Stimulated activated CD8-positive, alpha-beta memory T cell treated with anti-CD3 and anti-CD28 coated beads, Interleukin-2, amount 100 ng/mL, for 1 hour (primary cell): Measurements from ENCODE around the gene OTOA.
"Not testable (repeated sequence)": the region's sequence is repeated elsewhere in the genome, so short reads cannot be mapped to it uniquely, and the experiment has no call there.

Experiments used
- DNase-seq, 2 donors: peaks; one replicate each; pipeline ENCODE4 v3.0.0-alpha.2; 2020; ENCODE audit warnings: low read depth in 2 of 2

Gene OTOA

DNA sequence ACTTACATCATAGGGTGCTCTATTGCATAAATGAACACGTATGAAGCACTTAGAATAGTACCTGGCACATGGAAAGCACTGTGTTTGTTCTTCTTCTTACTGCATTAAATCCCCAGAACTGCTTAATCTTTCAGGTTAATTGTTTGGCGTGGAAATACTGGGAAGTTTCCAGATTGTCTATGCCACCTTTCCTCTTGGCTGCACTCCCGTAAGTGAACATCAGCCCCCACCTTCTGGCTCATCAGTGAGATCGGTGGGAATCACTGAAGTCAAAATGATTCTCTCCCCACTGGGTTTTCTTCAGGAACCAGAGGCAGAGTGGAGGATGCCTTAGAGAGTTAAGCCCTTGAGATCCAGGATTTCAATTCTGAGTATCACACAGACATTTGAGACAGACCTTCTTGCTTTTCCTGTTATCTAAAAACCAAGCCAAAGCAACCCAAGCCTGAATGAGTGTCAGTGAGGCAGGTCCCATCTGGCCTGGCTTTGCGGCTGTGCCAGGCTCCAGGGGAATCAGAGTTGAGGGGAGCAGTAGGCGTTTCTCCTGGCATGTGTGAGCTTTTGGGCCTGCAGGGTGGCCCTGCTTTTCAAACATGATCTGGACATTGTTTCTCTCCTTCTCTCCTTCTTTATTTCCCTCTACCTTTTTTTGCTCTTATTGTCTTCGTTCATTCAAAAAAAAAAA lies 59.1 kb downstream of the OTOA start:
- DNase-seq, result no peak

DNA sequence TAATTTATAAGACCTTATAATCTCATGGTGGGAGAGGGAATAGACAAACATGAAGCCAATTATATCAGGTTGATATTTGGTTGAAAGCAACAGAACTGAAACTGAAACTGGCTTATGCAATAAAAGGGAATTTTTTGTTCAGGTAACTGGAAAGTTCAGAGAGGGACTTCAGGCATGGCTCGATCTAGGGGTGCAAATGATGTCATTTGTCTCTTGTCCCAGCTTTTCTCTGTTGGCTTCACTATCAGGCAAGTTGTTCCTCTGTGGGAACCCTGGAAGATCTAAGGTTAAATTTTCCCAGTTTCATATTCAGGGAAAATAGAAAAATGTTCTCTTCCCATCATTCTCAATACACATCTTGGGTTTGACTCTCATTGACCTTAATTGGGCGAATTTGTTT lies 59.8 kb downstream of the OTOA start:
- DNase-seq, result no peak

DNA sequence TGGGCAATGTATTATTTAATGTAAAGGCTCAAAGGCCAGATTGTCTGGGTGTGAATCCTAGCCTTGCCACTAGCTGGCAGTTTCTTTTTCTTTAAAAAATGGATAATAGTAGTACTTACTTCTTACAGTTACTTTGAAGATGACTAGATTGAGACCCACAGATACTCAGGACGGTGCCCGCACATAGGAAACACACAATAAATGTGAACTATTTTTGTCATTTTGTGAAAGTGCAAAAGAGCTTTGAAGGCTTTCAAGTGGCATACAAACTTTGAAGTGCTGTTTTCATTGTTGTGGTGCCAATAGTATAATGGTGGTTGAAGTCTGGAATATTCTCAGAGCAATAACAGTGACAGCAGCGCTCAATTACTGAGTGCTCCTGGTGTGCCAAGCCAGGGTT lies 63.6 kb downstream of the OTOA start:
- no peak for DNase-seq

DNA sequence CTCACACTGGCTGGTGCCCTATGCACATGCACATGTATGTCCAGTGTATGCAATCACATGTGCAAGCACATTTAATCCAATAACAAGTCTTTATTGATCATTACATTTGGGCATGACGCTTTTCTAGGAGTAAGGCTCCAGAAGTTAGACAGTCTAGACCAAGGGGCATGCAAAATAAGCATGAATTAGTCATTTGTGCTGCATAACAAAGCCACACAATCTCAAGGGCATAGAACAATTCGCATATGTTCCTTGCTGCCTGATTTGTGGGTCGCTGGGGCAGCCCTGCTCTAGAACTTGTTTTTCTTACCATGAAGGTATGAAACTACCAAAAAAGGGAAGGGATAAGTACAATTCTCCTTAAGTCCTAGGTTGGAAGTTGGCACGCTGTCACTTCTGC lies 67.5 kb downstream of the OTOA start:
- DNase-seq, result not testable (repeated sequence)

DNA sequence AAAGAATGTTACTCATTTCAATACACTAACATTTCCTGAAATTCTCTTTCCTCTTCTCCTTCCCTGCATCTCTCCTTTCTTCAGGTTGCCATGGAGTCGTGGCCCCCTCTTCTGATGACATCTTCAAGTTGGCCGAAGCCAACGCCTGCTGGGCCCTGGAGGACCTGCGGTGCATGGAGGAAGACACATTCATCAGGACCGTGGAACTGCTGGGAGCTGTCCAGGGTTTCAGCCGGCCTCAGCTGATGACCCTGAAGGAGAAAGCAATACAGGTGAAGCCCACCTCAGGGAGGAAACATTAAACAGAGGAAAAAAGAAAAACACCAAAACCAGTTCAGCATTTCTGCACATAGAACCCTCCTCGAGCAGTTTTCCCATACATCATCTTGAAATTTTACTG lies 76.9 kb downstream of the OTOA start:
- not testable (repeated sequence) for DNase-seq

DNA sequence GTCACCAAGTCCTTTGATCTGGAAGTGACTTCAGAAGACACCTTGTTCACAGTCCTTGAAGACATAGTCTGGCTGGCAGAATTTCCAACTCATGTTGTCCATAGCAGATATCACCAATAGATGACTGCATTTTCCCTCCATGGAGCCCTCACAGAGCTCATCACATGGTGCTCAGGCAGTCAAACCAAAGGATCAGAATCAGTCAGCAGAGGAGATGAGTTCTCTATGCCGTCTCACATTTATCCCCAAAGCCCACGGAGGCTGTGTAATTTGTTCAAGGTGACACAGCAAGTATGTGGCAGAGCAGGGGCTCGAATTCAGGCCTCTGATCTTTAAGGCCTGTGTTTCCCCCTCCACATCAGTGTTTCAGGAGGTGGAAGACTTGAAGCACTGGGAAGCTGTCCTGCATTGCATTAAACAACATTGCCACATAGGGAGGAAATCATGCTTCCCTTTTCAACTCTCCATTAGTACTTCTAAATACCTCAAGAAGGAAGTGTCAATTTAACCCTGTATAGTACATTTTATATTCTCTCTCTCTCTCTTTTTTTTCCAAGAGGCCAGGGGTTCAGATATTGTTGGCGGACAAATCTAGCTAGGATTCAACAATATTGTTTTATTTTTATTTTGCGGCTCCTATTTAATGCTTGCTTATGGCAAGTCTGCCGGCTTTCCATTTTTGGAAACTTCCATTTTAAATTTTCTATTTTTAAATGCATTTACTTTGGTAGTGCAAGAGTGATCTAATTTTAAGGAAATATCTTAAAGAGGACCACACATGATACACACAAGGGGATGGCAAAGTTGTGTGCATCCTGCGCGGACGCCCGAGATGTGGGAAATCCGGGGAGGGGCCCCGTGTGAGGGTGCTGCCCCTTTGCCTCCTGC lies 92.7 kb downstream of the OTOA start:
- DNase-seq, result not testable (repeated sequence)

DNA sequence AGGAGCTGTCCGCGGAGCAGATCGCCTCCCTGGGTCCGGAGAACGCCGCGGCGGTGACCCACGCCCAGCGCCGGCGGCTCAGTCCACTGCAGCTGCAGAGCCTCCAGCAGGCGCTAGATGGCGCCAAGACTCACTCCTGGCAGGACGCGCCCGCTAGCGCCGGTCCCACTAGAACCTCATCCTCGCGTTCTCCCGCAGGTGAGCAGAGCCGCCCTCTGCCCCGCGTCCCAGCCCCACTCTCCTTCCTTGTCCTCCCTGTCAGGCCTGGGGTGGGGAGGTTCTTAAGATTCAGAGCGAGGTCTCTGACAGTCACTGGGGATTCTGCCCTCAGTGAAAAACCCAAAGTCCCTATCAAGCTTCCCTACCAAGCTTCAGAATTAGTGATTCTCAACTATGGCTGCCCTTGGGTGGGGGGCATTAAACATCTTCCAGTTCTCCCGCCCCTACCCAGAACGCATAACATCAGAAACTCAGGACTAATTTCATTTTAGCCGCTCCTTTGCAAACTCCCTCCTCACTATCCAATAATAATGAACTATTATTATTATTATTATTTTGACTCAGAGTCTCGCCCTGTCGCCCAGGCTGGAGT lies 93.4 kb downstream of the OTOA start:
- not testable (repeated sequence) for DNase-seq

DNA sequence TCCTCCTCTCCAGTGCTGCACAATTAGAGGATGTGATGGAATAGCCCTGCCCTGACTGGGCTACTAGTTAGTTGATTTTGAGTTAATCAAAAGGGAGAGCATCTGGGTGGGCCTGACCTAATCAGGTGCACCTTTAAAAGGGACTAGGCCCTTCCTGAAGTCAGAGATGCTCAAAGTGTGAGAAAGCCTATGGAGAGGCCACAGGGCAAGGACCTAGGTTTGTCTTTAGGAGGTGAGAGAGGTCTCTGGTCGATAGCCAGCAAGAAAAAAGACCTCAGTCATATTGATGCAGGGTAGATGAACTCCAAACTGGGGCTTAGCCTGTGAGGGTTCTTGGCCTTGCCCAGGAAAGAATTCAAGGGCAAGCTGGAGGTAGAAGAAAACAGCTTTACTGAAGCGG lies 104.5 kb downstream of the OTOA start:
- DNase-seq, result not testable (repeated sequence)

DNA sequence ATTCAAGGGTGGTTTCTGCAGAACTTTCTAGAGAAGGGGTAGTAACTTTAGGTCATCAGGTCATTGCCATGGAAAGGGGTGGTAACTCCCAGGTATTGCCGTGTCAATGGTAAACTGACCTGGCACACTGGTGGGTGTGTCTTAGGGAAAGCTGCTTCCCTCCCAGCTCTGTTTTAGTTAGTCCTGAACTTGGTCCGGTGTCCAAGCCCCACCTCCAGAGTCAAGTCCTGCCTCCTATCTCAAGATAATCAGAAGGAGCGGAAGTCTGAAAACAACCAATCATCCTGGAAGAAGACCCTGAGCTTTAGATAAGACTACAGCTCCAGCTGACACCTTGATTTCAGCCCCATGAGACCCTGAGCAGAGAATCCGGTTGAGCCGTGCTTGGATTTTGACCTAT lies 105.0 kb downstream of the OTOA start:
- not testable (repeated sequence) for DNase-seq

DNA sequence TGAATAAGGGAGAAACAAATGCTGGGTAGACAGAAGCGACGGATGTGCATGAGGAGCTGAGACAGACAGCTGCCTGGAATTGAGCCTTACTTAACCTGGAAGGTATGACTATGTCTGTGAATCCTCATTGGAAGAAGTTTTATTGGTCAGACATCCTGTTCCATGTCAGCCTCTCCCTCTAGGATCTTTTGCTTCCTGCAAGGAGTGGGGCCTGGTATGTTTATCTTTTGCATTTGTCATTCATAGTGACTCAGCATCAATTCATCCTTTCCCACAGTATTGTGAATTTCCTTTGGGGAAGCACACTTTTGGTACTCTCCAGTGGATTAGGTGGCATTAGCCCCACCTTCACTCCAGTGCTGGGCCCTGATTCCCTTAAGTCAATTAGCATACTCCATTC lies 105.5 kb downstream of the OTOA start:
- not testable (repeated sequence) for DNase-seq

DNA sequence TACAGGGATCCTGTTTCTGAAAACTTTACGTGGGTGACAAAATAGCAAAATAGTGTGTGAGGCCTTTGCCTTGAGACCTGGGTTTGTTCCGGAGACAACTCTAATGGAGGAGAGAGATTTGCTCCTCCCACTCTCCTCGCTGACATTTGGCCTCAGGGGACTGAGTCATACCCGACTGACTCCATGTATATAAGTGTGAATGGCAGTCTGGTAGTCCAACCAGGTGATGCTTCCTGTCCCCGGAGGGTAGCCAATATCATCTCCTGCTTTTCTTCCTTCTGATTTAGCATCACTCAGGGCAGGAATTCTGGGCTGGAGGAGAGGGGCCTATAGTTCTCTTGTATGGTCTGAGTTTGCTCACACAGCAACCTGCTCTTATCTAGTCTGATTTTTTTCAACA lies 106.8 kb downstream of the OTOA start:
- DNase-seq, result not testable (repeated sequence)

DNA sequence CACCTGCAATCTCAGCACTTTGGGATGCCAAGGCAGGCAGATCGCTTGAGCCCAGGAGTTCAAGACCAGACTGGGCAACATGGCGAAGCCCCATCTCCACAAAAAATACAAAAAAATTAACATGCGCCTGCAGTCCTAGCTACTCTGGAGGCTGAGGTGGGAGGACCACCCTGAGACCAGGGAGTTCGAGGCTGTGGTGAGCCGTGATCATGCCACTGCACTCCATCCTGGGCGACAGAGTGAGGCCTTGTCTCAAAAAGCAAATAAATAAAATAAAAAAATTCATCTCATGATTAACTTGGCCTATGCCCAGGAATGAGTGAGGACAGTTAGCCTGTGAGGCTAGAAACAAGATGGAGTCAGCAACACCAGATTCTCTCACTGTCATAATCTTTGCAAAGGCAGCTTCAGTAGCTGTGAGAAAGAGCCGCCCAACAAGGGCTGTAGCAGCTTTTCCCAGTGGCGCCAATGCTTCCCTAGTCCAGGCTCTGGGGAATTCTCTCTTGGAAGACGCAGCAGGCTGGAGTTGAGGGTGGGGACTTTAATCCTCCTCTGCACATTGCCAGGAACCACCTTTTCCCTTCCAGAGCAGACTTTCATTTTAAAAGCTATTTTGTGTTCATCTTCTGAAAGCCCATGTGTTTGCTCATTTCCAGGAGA lies 108.9 kb downstream of the OTOA start:
- DNase-seq, result not testable (repeated sequence)

DNA sequence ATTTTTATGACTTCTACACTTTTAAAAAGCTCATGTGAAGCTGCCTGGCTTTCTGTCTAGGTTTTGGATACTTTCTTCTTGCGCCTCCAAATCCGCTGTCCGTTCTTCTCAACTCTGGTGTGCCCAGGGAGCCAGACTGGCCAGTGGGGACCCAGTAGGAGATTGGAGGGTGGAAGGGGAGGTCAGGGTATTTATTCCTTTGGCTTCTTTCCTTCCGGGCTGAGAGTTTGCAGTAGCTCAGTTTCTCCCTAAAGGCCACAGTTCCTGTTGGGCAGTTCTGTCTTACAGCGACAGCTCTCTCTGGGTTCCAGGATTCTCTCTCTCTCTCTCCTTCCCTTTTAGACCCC lies 109.4 kb downstream of the OTOA start:
- not testable (repeated sequence) for DNase-seq

DNA sequence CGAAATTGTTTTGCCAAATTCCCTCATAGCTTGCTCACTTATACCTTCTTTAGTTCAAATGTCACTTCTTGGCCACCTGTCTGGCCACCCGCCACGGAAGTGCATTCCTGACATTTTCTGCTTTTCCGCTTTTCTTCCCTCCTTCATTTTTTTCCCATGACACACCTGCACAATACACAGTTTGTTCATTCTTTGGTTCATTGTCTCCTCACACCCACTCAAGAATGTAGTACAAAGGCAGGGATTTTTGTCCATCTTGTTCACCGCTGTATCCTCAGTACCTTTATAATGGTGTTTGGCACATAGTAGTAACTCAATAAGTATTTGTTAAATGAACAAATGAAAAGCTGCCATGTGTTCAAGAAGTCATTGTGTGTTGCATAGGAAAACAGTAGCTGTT lies 116.8 kb downstream of the OTOA start:
- not testable (repeated sequence) for DNase-seq

DNA sequence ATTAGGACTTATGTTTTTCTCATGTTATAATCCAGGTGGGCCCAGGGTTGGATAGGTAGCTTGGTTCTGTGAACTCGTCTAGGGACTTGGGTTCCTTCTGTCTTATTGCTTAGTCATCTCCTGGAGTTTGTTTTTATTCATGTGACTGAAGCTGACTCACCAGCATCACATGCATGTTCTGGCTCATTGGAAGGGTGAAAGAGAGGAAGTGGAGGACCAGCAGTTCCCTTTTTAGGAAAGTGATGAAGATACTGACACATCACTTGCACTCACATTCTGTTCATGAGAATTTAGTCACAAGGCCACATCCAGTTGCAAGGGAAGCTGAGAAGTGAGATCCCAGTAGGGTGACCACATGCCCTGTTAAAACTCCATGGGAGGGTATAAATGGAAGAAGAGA lies 126.7 kb downstream of the OTOA start:
- not testable (repeated sequence) for DNase-seq

DNA sequence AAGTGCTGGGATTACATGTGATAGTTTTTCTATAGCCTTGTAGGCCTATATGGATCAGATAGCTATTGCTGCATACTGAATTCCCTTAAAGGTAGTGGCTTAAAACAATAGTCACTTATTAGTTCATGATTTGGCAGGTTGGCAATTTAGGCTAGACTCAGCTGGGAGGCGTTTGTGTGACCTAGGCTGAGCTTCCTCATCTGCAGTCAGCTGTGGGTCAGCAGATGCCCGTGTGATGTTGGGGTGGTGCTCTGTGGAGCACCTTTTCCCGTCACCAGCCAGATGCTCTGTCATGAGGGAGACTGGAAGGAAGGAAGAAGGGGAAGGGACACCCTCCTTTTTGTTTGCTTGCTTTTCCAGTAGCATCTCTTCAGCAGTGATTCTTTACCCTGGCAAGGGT lies 129.5 kb downstream of the OTOA start:
- not testable (repeated sequence) for DNase-seq

DNA sequence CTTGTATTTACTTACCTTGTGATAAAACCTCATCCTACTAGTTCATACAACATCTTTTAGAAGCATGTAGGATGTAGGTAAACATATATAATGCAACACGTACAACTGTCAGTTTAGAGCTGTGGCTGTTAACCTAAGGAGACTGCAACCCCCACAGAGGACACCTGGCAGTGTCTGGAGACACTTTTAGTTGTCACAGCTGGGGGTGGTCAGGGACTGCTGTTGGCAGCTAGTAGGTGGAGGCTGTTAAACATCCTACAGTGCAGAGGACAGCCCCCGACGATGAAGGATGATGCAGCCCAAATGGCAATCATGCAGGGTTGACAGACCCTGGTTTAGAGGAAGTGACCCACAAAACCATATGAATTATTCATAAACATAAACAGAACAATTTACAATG lies 134.8 kb downstream of the OTOA start:
- not testable (repeated sequence) for DNase-seq

DNA sequence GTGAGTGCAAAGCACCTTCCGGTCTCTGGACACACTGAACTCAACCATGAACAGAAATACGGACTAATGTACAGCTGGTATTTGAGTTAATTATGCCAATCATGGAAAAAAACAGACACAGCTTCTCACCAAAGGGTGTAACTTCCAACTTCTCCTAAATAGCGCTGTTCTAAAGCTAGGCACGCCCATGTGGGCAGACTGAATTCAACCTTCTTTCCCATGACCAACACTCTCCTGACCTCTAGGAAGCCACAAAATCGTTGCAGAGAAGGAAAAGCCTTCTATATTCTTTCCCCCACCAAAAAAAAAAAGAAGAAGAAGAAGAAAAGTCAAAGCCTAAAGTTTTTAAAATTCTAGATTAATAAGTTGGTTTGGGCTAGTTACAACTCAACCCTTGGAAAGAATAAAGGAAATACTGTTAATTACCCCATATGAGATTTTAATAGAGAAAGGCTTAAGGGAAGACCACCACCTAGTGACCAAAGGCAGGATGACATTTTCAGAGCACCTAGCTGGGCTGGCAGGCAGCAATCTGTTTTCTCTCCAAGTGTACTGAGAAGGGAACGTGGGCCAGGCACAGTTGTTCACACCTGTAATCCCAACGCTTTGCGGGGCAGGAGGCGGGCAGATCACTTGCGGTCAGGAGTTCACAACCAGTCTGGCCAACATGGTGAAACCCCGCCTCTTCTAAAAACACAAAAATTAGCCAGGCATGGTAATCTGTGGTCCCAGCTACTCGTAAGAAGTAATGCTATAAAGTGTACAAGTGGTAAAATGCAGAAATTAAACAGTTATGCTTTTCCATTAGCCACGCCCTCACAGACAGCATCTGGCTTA lies 138.0 kb downstream of the OTOA start:
- not testable (repeated sequence) for DNase-seq

DNA sequence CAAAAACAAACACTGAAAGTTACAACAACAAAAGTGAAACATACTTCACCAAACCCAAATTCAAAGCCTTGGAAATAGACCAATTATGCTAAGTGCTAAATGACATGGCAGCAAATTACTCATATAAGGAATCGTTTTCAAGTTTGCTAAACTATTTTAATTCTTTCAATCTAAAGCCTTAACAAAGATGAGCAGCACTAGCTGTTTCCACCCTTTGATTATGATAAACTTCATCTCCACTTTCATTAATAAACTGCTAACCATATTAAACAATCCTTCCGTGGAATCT lies 138.6 kb downstream of the OTOA start:
- DNase-seq, result not testable (repeated sequence)
